ENCODE measurements around the gene AKAP9. TPM values are rescaled to one million over a fixed set of nuclear protein-coding genes. Genes with fewer than 3 reads are reported as not detected.

The AKAP9 gene
- total and polyA plus RNA-seq, 4 donors, result 11.4 to 203 (median 40.0) TPM

GRCh38 chr7:91915401-91916050, 25.1 kb upstream of the AKAP9 start:
- 97 to 98% methylated on average over 3 of the region's 3 CpGs for WGBS, 2 donors
- Histone ChIP-seq H3K4me1 (ENCODE audit: control insufficient read depth in 5 of 5, insufficient read depth in 5 of 5, low read length in 5 of 5) (peaks cover 0 to 2% (median 0%) of the 10 kb centered on the region in 5 donors), H3K9ac (ENCODE audit: insufficient read depth in 1 of 2, low read length in 2 of 2) (no peak overlapping the region), H3K27me3 (ENCODE audit: control insufficient read depth in 3 of 3, insufficient read depth in 3 of 3, low read length in 2 of 3) (no peaks in the 10 kb centered on the region), H3K9me3 (ENCODE audit: control insufficient read depth in 4 of 4, insufficient read depth in 3 of 4, low read length in 3 of 4) (no peaks in the 10 kb centered on the region), H3K4me3 (no peak overlapping the region), H3K27ac (ENCODE audit: low read depth in 1 of 2, low read length in 1 of 2) (no peak overlapping the region), H3K36me3 (ENCODE audit: control insufficient read depth in 4 of 4, insufficient read depth in 4 of 4, low read length in 4 of 4) (no peaks in the 10 kb centered on the region)
- TF ChIP-seq CTCF (IDR thresholded peaks at IDR 0.05; ENCODE audit: control extremely low read depth, extremely low read depth), result no peak
- DNase-seq (no peak), ATAC-seq (ENCODE audit: insufficient read depth, low FRiP score) (no peak)

- Histone ChIP-seq H3K9me3 (ENCODE audit: control insufficient read depth in 4 of 4, insufficient read depth in 3 of 4, low read length in 3 of 4) (no peaks in the 10 kb centered on the region), H3K4me1 (ENCODE audit: control insufficient read depth in 5 of 5, insufficient read depth in 5 of 5, low read length in 5 of 5) (peaks cover 0 to 2% (median 0%) of the 10 kb centered on the region in 5 donors), H3K27me3 (ENCODE audit: control insufficient read depth in 3 of 3, insufficient read depth in 3 of 3, low read length in 2 of 3) (no peaks in the 10 kb centered on the region), H3K9ac (ENCODE audit: insufficient read depth in 1 of 2, low read length in 2 of 2) (no peak overlapping the region), H3K36me3 (ENCODE audit: control insufficient read depth in 4 of 4, insufficient read depth in 4 of 4, low read length in 4 of 4) (no peaks in the 10 kb centered on the region), H3K4me3 (no peak overlapping the region), H3K27ac (ENCODE audit: low read depth in 1 of 2, low read length in 1 of 2) (no peak overlapping the region)
- 81 to 85% methylated on average over 1 of the region's 1 CpG for WGBS, 2 donors
- TF ChIP-seq CTCF (IDR thresholded peaks at IDR 0.05; ENCODE audit: control extremely low read depth, extremely low read depth), result no peak
- DNase-seq, result no peak
- ATAC-seq (ENCODE audit: insufficient read depth, low FRiP score), result no peak
Measured at GRCh38 chr7:91916051-91916440, 24.6 kb upstream of the AKAP9 start.

- Histone ChIP-seq H3K4me1 (ENCODE audit: control insufficient read depth in 5 of 5, insufficient read depth in 5 of 5, low read length in 5 of 5) (no peaks in the 10 kb centered on the region), H3K27me3 (ENCODE audit: control insufficient read depth in 3 of 3, insufficient read depth in 3 of 3, low read length in 2 of 3) (no peaks in the 10 kb centered on the region), H3K9ac (ENCODE audit: insufficient read depth in 1 of 2, low read length in 2 of 2) (no peak overlapping the region), H3K9me3 (ENCODE audit: control insufficient read depth in 4 of 4, insufficient read depth in 3 of 4, low read length in 3 of 4) (no peaks in the 10 kb centered on the region), H3K4me3 (no peak overlapping the region), H3K27ac (ENCODE audit: low read depth in 1 of 2, low read length in 1 of 2) (no peak overlapping the region), H3K36me3 (ENCODE audit: control insufficient read depth in 4 of 4, insufficient read depth in 4 of 4, low read length in 4 of 4) (no peaks in the 10 kb centered on the region)
- WGBS, 2 donors, result 71 to 88% methylated on average over 1 of the region's 1 CpG
- ATAC-seq (ENCODE audit: insufficient read depth, low FRiP score) (no peak), DNase-seq (no peak)
- TF ChIP-seq CTCF (IDR thresholded peaks at IDR 0.05; ENCODE audit: control extremely low read depth, extremely low read depth), result no peak
Measured at GRCh38 chr7:91918356-91918755, 22.3 kb upstream of the AKAP9 start.

GRCh38 chr7:91922857-91923256, 17.8 kb upstream of the AKAP9 start:
- 67 to 78% methylated on average over 4 of the region's 4 CpGs for WGBS, 2 donors
- Histone ChIP-seq H3K27me3 (ENCODE audit: control insufficient read depth in 3 of 3, insufficient read depth in 3 of 3, low read length in 2 of 3) (no peaks in the 10 kb centered on the region), H3K36me3 (ENCODE audit: control insufficient read depth in 4 of 4, insufficient read depth in 4 of 4, low read length in 4 of 4) (no peaks in the 10 kb centered on the region), H3K4me3 (no peak overlapping the region), H3K9ac (ENCODE audit: insufficient read depth in 1 of 2, low read length in 2 of 2) (no peak overlapping the region), H3K4me1 (ENCODE audit: control insufficient read depth in 5 of 5, insufficient read depth in 5 of 5, low read length in 5 of 5) (no peaks in the 10 kb centered on the region), H3K9me3 (ENCODE audit: control insufficient read depth in 4 of 4, insufficient read depth in 3 of 4, low read length in 3 of 4) (no peaks in the 10 kb centered on the region), H3K27ac (ENCODE audit: low read depth in 1 of 2, low read length in 1 of 2) (no peak overlapping the region)
- DNase-seq (no peak), ATAC-seq (ENCODE audit: insufficient read depth, low FRiP score) (no peak)
- no peak for TF ChIP-seq CTCF (IDR thresholded peaks at IDR 0.05; ENCODE audit: control extremely low read depth, extremely low read depth)
